HepG2 (cell line): Measurements from ENCODE around the gene HOXA6. TPM values are rescaled to one million over a fixed set of nuclear protein-coding genes. Genes with fewer than 3 reads are reported as not detected.

Experiments used
- ATAC-seq: fragments of 200-7000 bp; cut with Tn5 transposase; 3 replicates; pipeline ENCODE4 v1.9.1; 2020; ENCODE audit warnings: mild to moderate bottlenecking, moderate library complexity
- BruUV-seq: library from RNA; stranded (reverse); fragments of 400-500 nt; replicated peaks from 2 replicates; lab custom pipeline; 2021; lab: Mats Ljungman, UMichigan
- CTCF ChIA-PET: fragments of 300-600 bp; formaldehyde crosslinking; extraction: SDS; loops from one replicate; lab custom pipeline; 2021; ENCODE audit warnings: low total read pairs, inconsistent platforms, low intra/inter-chr PET ratio; lab: Yijun Ruan, JAX
- POLR2A ChIA-PET: fragments of 350-600 bp; sonication (Branson Sonifier 250); formaldehyde crosslinking; loops from one replicate; lab custom pipeline; 2020; ENCODE audit warnings: antibody characterized with exemption, inconsistent platforms; lab: Yijun Ruan, JAX
- DNase-seq: peaks from one replicate; pipeline ENCODE4 v3.0.0-alpha.2; 2015; ENCODE audit warnings: low spot score
- FAIRE-seq: peaks from 3 replicates; lab custom pipeline; 2011; peaks lifted over from hg19 to GRCh38; lab: Jason Lieb, UNC
- H2AFZ ChIP-seq: one replicate; pipeline ENCODE4 v1.6.1; 2011; ENCODE audit warnings: low read length, inconsistent platforms
- H3K27ac ChIP-seq: fragments of 300-600 bp; 3 replicates; pipeline ENCODE4 v1.8.0; 2011; ENCODE audit warnings: mixed run types, mild to moderate bottlenecking, mixed read lengths, low read length, inconsistent platforms; ENCODE audit not compliant: insufficient read depth; ENCODE audit errors: extremely low read length
- H3K27me3 ChIP-seq, 2 experiments: fragments of 200-600 bp in 1 of 2; 2 replicates in 1 of 2; 3 replicates in 1 of 2; pipeline versions ENCODE4 v1.6.0 to v1.8.0; 2011; ENCODE audit warnings: low read length in 2 of 2, mild to moderate bottlenecking in 2 of 2, moderate library complexity in 2 of 2, inconsistent platforms in 1 of 2; ENCODE audit not compliant: insufficient read depth in 2 of 2, control insufficient read depth in 1 of 2
- H3K36me3 ChIP-seq, 2 experiments: fragments of 200-600 bp in 1 of 2; replicated peaks in 1 of 2; 2 replicates in 1 of 2; 3 replicates in 1 of 2; pipeline versions ENCODE4 v1.5.1 to v1.8.0; 2011; ENCODE audit warnings: low read length in 2 of 2, inconsistent platforms in 1 of 2; ENCODE audit not compliant: insufficient read depth in 2 of 2, control insufficient read depth in 1 of 2
- H3K4me1 ChIP-seq: 2 replicates; pipeline ENCODE4 v1.5.1; 2012; ENCODE audit warnings: low read length, inconsistent platforms; ENCODE audit not compliant: insufficient read depth
- H3K4me2 ChIP-seq: 2 replicates; pipeline ENCODE4 v1.6.0; 2011; ENCODE audit warnings: low read depth, low read length, inconsistent platforms
- H3K4me3 ChIP-seq, 3 experiments: fragments of 200-600 bp in 1 of 3; sonication (generic), shearing (Covaris generic) in 1 of 3; replicated peaks in 1 of 3; 2 replicates each; pipeline ENCODE4 v1.5.1; 2011 to 2016; ENCODE audit warnings: low read length in 3 of 3, inconsistent platforms in 2 of 3, low read depth in 2 of 3, mild to moderate bottlenecking in 2 of 3, control low read depth in 1 of 3, mixed read lengths in 1 of 3; ENCODE audit not compliant: insufficient read depth in 1 of 3
- H3K79me2 ChIP-seq: one replicate; pipeline ENCODE4 v1.6.1; 2011; ENCODE audit warnings: low read length, inconsistent platforms; ENCODE audit not compliant: insufficient read depth
- H3K9ac ChIP-seq: 2 replicates; pipeline ENCODE4 v1.6.0; 2011; ENCODE audit warnings: mild to moderate bottlenecking, low read depth, low read length, inconsistent platforms; ENCODE audit not compliant: insufficient read depth
- H3K9me3 ChIP-seq: 2 replicates; pipeline ENCODE4 v1.5.1; 2012; ENCODE audit warnings: mild to moderate bottlenecking, low read length
- H4K20me1 ChIP-seq: 2 replicates; pipeline ENCODE4 v1.6.0; 2011; ENCODE audit warnings: inconsistent platforms, mild to moderate bottlenecking, low read length, moderate library complexity; ENCODE audit not compliant: insufficient read depth
- AGO2 ChIP-seq: fragments of 200-400 bp; formaldehyde crosslinking; optimal IDR thresholded peaks from 2 replicates; pipeline ENCODE3; 2017; ENCODE audit warnings: mild to moderate bottlenecking, low read depth, low read length, moderate library complexity
- HNRNPLL ChIP-seq: fragments of 200-400 bp; formaldehyde crosslinking; IDR thresholded peaks from 2 replicates; pipeline ENCODE4 v1.6.1; 2017; ENCODE audit warnings: mild to moderate bottlenecking, low read depth, low read length; ENCODE audit not compliant: poor library complexity, severe bottlenecking
- HOXA5 ChIP-seq: sonication (generic); formaldehyde crosslinking; IDR thresholded peaks from 2 replicates; pipeline ENCODE4 v1.4.0; 2020; ENCODE audit warnings: missing genetic modification reagents
- POLR2G ChIP-seq: fragments of 200-400 bp; formaldehyde crosslinking; IDR thresholded peaks from 2 replicates; pipeline ENCODE4 v1.6.1; 2018; ENCODE audit warnings: mild to moderate bottlenecking, low read depth, low read length, moderate library complexity
- RBFOX2 ChIP-seq: fragments of 200-400 bp; formaldehyde crosslinking; IDR thresholded peaks from 2 replicates; pipeline ENCODE4 v1.6.1; 2017; ENCODE audit warnings: low read depth, mild to moderate bottlenecking, low read length
- XRCC5 ChIP-seq: fragments of 200-400 bp; formaldehyde crosslinking; optimal IDR thresholded peaks from 2 replicates; pipeline ENCODE3; 2017; ENCODE audit warnings: mild to moderate bottlenecking, low read length
- ZNF121 ChIP-seq: sonication (generic); formaldehyde crosslinking; IDR thresholded peaks from 2 replicates; pipeline ENCODE4 v1.5.0; 2020; ENCODE audit warnings: mild to moderate bottlenecking, missing genetic modification reagents
- WGBS: methylation state at CpG from one replicate; pipeline ENCODE4 v1.1.6; 2017; ENCODE audit warnings: low lambda C conversion rate; 5-methylcytosine and 5-hydroxymethylcytosine counted together
- in situ Hi-C: cut with HindIII; loops from 2 replicates; pipeline ENCODE4 v1.10.0; 2017; ENCODE audit warnings: low pct_unique_long_range_greater_than_20kb; ENCODE audit not compliant: extremely low pct_ligation_motif_present
- intact Hi-C: fragments of 100-400 bp; cut with micrococcal nuclease; formaldehyde crosslinking; loops from one replicate; pipeline ENCODE4 v1.10.0; 2022; ENCODE audit not compliant: unreplicated experiment
- polyA plus RNA-seq, 8 experiments: library from polyadenylated mRNA; depleted of rRNA in 3 of 8; stranded (reverse) in 7 of 8; unstranded in 1 of 8; fragments of >200 nt; fragmentation: Illumina TruSeq in 4 of 8; extraction: Trizol in 4 of 8; gene quantifications; 2 replicates each; pipeline versions ENCODE4 v1.2.1 to v1.2.3, GENCODE V29; 2011 to 2016; ENCODE audit warnings: low read depth in 4 of 8, missing spikeins in 1 of 8, mixed read lengths in 1 of 8; ENCODE audit not compliant: insufficient read depth in 1 of 8
- total RNA-seq, 5 experiments: library from RNA; depleted of rRNA; stranded (reverse); fragments of >200 nt; fragmentation: Illumina TruSeq; extraction: Trizol; gene quantifications; 2 replicates each; pipeline ENCODE4 v1.2.3, GENCODE V29; 2016; ENCODE audit warnings: low read depth in 1 of 5

The HOXA6 gene
- total and polyA plus RNA-seq, 2 of the 13 experiments (the other 11 are each of a cell fraction or from before 2014, with no cell fraction given), result 1.3 to 1.5 TPM

DNA sequence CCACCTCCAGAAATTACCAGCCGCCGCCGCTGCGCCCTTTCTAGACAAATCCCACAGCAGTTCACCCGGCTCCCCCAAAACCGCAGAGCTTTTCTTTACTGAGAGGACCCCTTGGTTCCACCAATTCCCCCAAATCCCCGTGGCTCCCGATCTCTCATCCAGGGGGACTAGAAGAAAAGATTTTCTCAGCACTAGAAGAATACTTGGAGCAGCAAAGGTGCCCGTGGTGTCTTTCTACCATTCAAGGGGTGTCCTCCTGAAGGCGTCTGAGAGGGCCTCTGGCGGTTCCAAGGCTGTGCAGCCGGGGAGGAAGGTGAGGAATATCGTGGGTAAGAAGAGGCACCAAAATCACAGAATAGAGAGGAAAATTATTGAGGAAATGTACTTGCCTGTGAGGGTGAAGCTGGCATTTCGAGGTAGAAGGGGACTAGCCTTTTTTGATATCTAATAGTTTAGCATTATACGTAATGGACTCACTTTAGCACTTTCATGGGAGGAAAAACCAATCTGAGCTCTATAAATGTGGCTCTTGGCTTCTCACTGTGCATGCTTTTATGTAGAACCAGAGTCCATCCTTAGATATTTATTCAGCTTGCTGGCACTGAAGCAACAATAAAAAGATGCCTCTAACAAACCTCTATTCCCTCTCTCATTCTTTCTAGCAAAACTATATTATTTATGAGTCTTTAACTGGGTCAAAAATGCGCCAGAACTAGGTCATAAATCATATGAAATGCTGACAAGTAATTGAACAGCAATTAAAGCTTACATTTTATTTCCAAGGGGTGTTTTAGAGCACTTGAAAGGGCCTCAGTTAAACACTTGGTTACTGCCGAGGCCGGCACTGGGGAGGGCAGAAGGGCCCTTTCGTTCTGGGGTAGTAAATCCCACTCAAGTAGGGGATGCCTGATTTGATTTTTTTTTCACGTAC lies 31.3 kb downstream of the HOXA6 start:
- POLR2A ChIA-PET, result interaction anchor here (1.6 kb wide), 1 partner anchor 252 kb away, joined by 5 read pairs; the partner anchor contains the start of gene SKAP2
- H4K20me1 ChIP-seq, result peaks cover 18% of the 10 kb centered on the region
- ATAC-seq (no peak), FAIRE-seq (no peak), DNase-seq (no peak)
- intact Hi-C loops, result no loop called here
- CTCF ChIA-PET, result no interaction called here
- BruUV-seq, result no TSS peak
- 0 out of 2 replicates have a peak, but pooled peaks have one; percentile 25 for TF ChIP-seq RBFOX2
- TF ChIP-seq XRCC5, result no peak
- no peak overlapping the region for H3K4me2 ChIP-seq
- H3K36me3 ChIP-seq, result peaks cover 0 to 6% of the 10 kb centered on the region in 2 experiments; a peak in 3 of 5 replicates
- H3K27ac ChIP-seq, result no peak overlapping the region
- peaks cover 43% of the 10 kb centered on the region for H3K4me1 ChIP-seq
- H3K27me3 ChIP-seq, result no peaks in the 10 kb centered on the region
- no peaks in the 10 kb centered on the region for H3K9me3 ChIP-seq
- H3K79me2 ChIP-seq, result peaks cover 47% of the 10 kb centered on the region
- no peak overlapping the region for H2AFZ ChIP-seq
- H3K4me3 ChIP-seq, result no peak overlapping the region
- WGBS, result 95% methylated on average over 20 of the region's 20 CpGs
- in situ Hi-C loops, result no loop called here
- H3K9ac ChIP-seq, result no peak overlapping the region

- no peak for DNase-seq
- no peak overlapping the region for H3K4me2 ChIP-seq
- in situ Hi-C loops, result no loop called here
- 97% methylated on average over 45 of the region's 45 CpGs for WGBS
- intact Hi-C loops, result no loop called here
- no peaks in the 10 kb centered on the region for H3K27me3 ChIP-seq
- ChIA-PET CTCF (no interaction called here), POLR2A (no interaction called here)
- BruUV-seq, result no TSS peak
- no peaks in the 10 kb centered on the region for H3K9me3 ChIP-seq
- peak; percentile 92 for TF ChIP-seq AGO2
- peak; percentile 69 for TF ChIP-seq RBFOX2
- TF ChIP-seq HOXA5 (CRISPR knock-in tag), result no peak
- no peak for TF ChIP-seq ZNF121 (CRISPR knock-in tag)
- peak; percentile 19 for TF ChIP-seq HNRNPLL
- 0 out of 2 replicates have a peak, but pooled peaks have one; percentile 27 for TF ChIP-seq POLR2G
- no peak overlapping the region for H3K27ac ChIP-seq
- H3K4me1 ChIP-seq, result peaks cover 39% of the 10 kb centered on the region
- H3K4me3 ChIP-seq, result no peak overlapping the region
- FAIRE-seq, result no peak
- no peak overlapping the region for H3K9ac ChIP-seq
- ATAC-seq, result no peak
- H2AFZ ChIP-seq, result no peak overlapping the region
- peaks cover 0 to 6% of the 10 kb centered on the region in 2 experiments; a peak in 3 of 5 replicates for H3K36me3 ChIP-seq
- H3K79me2 ChIP-seq, result peaks cover 38% of the 10 kb centered on the region
- peaks cover 13% of the 10 kb centered on the region for H4K20me1 ChIP-seq
These were observed 32.1 kb downstream of the HOXA6 start for GRCh38 chr7:27115221-27116026.
